ENCODE measurements around the gene SOX10.

The SOX10 gene

GRCh38 chr22:37930952-37931440 is 53.4 kb downstream of the SOX10 start:
- H3K9ac ChIP-seq (ENCODE audit: low read depth, low read length) = no peak overlapping the region
- H3K27me3 ChIP-seq (ENCODE audit: control insufficient read depth, insufficient read depth, low read length) = no peaks in the 10 kb centered on the region
- H3K4me3 ChIP-seq (ENCODE audit: low read depth, low read length) = no peak overlapping the region
- H3K9me3 ChIP-seq (ENCODE audit: control insufficient read depth, insufficient read depth, low read length) = no peaks in the 10 kb centered on the region
- peaks cover 30% of the 10 kb centered on the region for H3K36me3 ChIP-seq (ENCODE audit: control insufficient read depth, insufficient read depth, low read length)
- peaks cover 5% of the 10 kb centered on the region for H3K4me1 ChIP-seq (ENCODE audit: control insufficient read depth, insufficient read depth, low read length)

- Histone ChIP-seq H3K4me3 (ENCODE audit: low read depth, low read length) (no peak overlapping the region), H3K36me3 (ENCODE audit: control insufficient read depth, insufficient read depth, low read length) (peaks cover 35% of the 10 kb centered on the region), H3K27me3 (ENCODE audit: control insufficient read depth, insufficient read depth, low read length) (no peaks in the 10 kb centered on the region), H3K9ac (ENCODE audit: low read depth, low read length) (no peak overlapping the region), H3K9me3 (ENCODE audit: control insufficient read depth, insufficient read depth, low read length) (no peaks in the 10 kb centered on the region), H3K4me1 (ENCODE audit: control insufficient read depth, insufficient read depth, low read length) (peaks cover 5% of the 10 kb centered on the region)
Observed at GRCh38 chr22:37930270-37930951, 53.9 kb downstream of the SOX10 start.

GRCh38 chr22:37929390-37929789 is 55.0 kb downstream of the SOX10 start:
- peaks cover 5% of the 10 kb centered on the region for H3K4me1 ChIP-seq (ENCODE audit: control insufficient read depth, insufficient read depth, low read length)
- peaks cover 35% of the 10 kb centered on the region for H3K36me3 ChIP-seq (ENCODE audit: control insufficient read depth, insufficient read depth, low read length)
- H3K9ac ChIP-seq (ENCODE audit: low read depth, low read length) = no peak overlapping the region
- H3K9me3 ChIP-seq (ENCODE audit: control insufficient read depth, insufficient read depth, low read length) = no peaks in the 10 kb centered on the region
- no peak overlapping the region for H3K4me3 ChIP-seq (ENCODE audit: low read depth, low read length)
- H3K27me3 ChIP-seq (ENCODE audit: control insufficient read depth, insufficient read depth, low read length) = no peaks in the 10 kb centered on the region

GRCh38 chr22:37927637-37927936 is 56.8 kb downstream of the SOX10 start:
- Histone ChIP-seq H3K9ac (ENCODE audit: low read depth, low read length) (no peak overlapping the region), H3K27me3 (ENCODE audit: control insufficient read depth, insufficient read depth, low read length) (no peaks in the 10 kb centered on the region), H3K9me3 (ENCODE audit: control insufficient read depth, insufficient read depth, low read length) (no peaks in the 10 kb centered on the region), H3K4me1 (ENCODE audit: control insufficient read depth, insufficient read depth, low read length) (no peaks in the 10 kb centered on the region), H3K4me3 (ENCODE audit: low read depth, low read length) (no peak overlapping the region), H3K36me3 (ENCODE audit: control insufficient read depth, insufficient read depth, low read length) (peaks cover 31% of the 10 kb centered on the region)

- no peak overlapping the region for H3K9ac ChIP-seq (ENCODE audit: low read depth, low read length)
- no peaks in the 10 kb centered on the region for H3K4me1 ChIP-seq (ENCODE audit: control insufficient read depth, insufficient read depth, low read length)
- peaks cover 25% of the 10 kb centered on the region for H3K36me3 ChIP-seq (ENCODE audit: control insufficient read depth, insufficient read depth, low read length)
- no peaks in the 10 kb centered on the region for H3K9me3 ChIP-seq (ENCODE audit: control insufficient read depth, insufficient read depth, low read length)
- H3K4me3 ChIP-seq (ENCODE audit: low read depth, low read length) = no peak overlapping the region
- H3K27me3 ChIP-seq (ENCODE audit: control insufficient read depth, insufficient read depth, low read length) = no peaks in the 10 kb centered on the region
Observed at GRCh38 chr22:37926771-37927636, 57.4 kb downstream of the SOX10 start.

GRCh38 chr22:37926358-37926757 is 58.0 kb downstream of the SOX10 start:
- H3K4me3 ChIP-seq (ENCODE audit: low read depth, low read length) = no peak overlapping the region
- H3K4me1 ChIP-seq (ENCODE audit: control insufficient read depth, insufficient read depth, low read length) = no peaks in the 10 kb centered on the region
- H3K27me3 ChIP-seq (ENCODE audit: control insufficient read depth, insufficient read depth, low read length) = no peaks in the 10 kb centered on the region
- no peaks in the 10 kb centered on the region for H3K9me3 ChIP-seq (ENCODE audit: control insufficient read depth, insufficient read depth, low read length)
- H3K36me3 ChIP-seq (ENCODE audit: control insufficient read depth, insufficient read depth, low read length) = peaks cover 25% of the 10 kb centered on the region
- no peak overlapping the region for H3K9ac ChIP-seq (ENCODE audit: low read depth, low read length)

- H3K9me3 ChIP-seq (ENCODE audit: control insufficient read depth, insufficient read depth, low read length) = no peaks in the 10 kb centered on the region
- no peaks in the 10 kb centered on the region for H3K27me3 ChIP-seq (ENCODE audit: control insufficient read depth, insufficient read depth, low read length)
- peaks cover 25% of the 10 kb centered on the region for H3K36me3 ChIP-seq (ENCODE audit: control insufficient read depth, insufficient read depth, low read length)
- H3K4me1 ChIP-seq (ENCODE audit: control insufficient read depth, insufficient read depth, low read length) = no peaks in the 10 kb centered on the region
- no peak overlapping the region for H3K9ac ChIP-seq (ENCODE audit: low read depth, low read length)
- no peak overlapping the region for H3K4me3 ChIP-seq (ENCODE audit: low read depth, low read length)
Observed at GRCh38 chr22:37925767-37926166, 58.6 kb downstream of the SOX10 start.

- no peaks in the 10 kb centered on the region for H3K4me1 ChIP-seq (ENCODE audit: control insufficient read depth, insufficient read depth, low read length)
- H3K27me3 ChIP-seq (ENCODE audit: control insufficient read depth, insufficient read depth, low read length) = no peaks in the 10 kb centered on the region
- H3K9me3 ChIP-seq (ENCODE audit: control insufficient read depth, insufficient read depth, low read length) = no peaks in the 10 kb centered on the region
- no peak overlapping the region for H3K4me3 ChIP-seq (ENCODE audit: low read depth, low read length)
- no peak overlapping the region for H3K9ac ChIP-seq (ENCODE audit: low read depth, low read length)
- peaks cover 25% of the 10 kb centered on the region for H3K36me3 ChIP-seq (ENCODE audit: control insufficient read depth, insufficient read depth, low read length)
Observed at GRCh38 chr22:37925330-37925729, 59.0 kb downstream of the SOX10 start.

- no peaks in the 10 kb centered on the region for H3K27me3 ChIP-seq (ENCODE audit: control insufficient read depth, insufficient read depth, low read length)
- H3K36me3 ChIP-seq (ENCODE audit: control insufficient read depth, insufficient read depth, low read length) = peaks cover 24% of the 10 kb centered on the region
- no peak overlapping the region for H3K4me3 ChIP-seq (ENCODE audit: low read depth, low read length)
- H3K9me3 ChIP-seq (ENCODE audit: control insufficient read depth, insufficient read depth, low read length) = no peaks in the 10 kb centered on the region
- H3K4me1 ChIP-seq (ENCODE audit: control insufficient read depth, insufficient read depth, low read length) = no peaks in the 10 kb centered on the region
- no peak overlapping the region for H3K9ac ChIP-seq (ENCODE audit: low read depth, low read length)
Observed at GRCh38 chr22:37924386-37925065, 59.8 kb downstream of the SOX10 start.

GRCh38 chr22:37923927-37924326 is 60.4 kb downstream of the SOX10 start:
- H3K27me3 ChIP-seq (ENCODE audit: control insufficient read depth, insufficient read depth, low read length) = no peaks in the 10 kb centered on the region
- no peaks in the 10 kb centered on the region for H3K9me3 ChIP-seq (ENCODE audit: control insufficient read depth, insufficient read depth, low read length)
- H3K9ac ChIP-seq (ENCODE audit: low read depth, low read length) = no peak overlapping the region
- no peaks in the 10 kb centered on the region for H3K4me1 ChIP-seq (ENCODE audit: control insufficient read depth, insufficient read depth, low read length)
- H3K4me3 ChIP-seq (ENCODE audit: low read depth, low read length) = no peak overlapping the region
- H3K36me3 ChIP-seq (ENCODE audit: control insufficient read depth, insufficient read depth, low read length) = peaks cover 21% of the 10 kb centered on the region
